ENCODE measurements around the gene TET3.

GRCh38 chr2:73947412-73948018 lies 37.2 kb upstream of the TET3 start:
- TF ChIP-seq, protein P1, sequence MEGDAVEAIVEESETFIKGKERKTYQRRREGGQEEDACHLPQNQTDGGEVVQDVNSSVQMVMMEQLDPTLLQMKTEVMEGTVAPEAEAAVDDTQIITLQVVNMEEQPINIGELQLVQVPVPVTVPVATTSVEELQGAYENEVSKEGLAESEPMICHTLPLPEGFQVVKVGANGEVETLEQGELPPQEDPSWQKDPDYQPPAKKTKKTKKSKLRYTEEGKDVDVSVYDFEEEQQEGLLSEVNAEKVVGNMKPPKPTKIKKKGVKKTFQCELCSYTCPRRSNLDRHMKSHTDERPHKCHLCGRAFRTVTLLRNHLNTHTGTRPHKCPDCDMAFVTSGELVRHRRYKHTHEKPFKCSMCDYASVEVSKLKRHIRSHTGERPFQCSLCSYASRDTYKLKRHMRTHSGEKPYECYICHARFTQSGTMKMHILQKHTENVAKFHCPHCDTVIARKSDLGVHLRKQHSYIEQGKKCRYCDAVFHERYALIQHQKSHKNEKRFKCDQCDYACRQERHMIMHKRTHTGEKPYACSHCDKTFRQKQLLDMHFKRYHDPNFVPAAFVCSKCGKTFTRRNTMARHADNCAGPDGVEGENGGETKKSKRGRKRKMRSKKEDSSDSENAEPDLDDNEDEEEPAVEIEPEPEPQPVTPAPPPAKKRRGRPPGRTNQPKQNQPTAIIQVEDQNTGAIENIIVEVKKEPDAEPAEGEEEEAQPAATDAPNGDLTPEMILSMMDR (IDR thresholded peaks at IDR 0.05) = no peak
- TF ChIP-seq POLR2A (IDR thresholded peaks at IDR 0.05) = no peak

Data from tibial nerve (tissue), 3 donors.